ENCODE results near the gene XXYLT1. TPM values are rescaled to one million over a fixed set of nuclear protein-coding genes. Genes with fewer than 3 reads are reported as not detected.

The XXYLT1 gene
- total RNA-seq, 1 experiment from 2014 or later, result 25.5 TPM

DNA sequence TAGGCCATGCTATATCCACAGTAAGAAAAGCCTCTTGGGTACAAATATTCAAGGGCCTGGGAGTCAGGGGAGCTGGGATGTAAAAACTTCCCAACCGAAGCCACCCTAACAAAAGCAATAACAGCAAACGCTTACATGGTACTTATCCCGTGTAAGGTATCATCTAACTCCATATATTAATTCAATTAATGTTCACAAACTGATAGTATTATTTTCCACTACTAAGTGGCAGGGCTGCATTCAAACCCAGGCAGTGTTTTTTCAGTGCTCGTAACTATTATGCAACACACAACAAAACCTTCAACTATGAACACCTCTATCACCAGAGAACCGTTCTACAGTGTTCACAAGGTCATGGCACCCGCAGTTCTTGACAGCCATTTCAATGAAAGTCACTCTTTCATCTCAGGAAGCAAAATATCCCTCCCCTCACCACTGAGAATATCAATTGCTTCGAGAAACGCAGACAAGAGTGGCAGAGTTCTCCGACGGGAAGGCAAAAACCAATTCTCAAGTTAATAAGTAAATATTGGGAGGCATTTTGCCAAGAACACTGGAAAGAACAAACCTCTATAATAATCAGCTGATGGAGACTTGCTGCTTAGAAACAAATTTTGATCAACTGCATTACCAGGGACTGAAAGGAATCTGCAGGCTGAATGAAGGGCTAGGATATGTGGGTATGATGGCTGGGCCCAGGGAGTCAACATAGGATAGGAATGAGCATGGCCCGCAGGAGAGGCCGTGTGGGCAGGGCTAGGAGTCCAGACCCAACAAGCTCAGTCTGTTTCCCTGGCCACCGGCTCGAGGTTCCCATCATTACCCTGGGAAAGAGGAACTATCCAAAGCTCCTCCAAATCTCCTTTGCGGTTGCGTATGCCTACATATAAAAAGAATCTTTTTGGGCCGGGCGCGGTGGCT lies 72.3 kb downstream of the XXYLT1 start:
- peak overlapping the region; percentile 36 for H3K4me2 ChIP-seq (ENCODE audit: low read length)
- CTCF ChIA-PET, result interaction anchor here (1.1 kb wide), 1 partner anchor 72 kb away, joined by 3 read pairs; no protein-coding TSS in a partner anchor
- no peak for ATAC-seq
- peaks cover 30% of the 10 kb centered on the region for H3K4me1 ChIP-seq (ENCODE audit: insufficient read depth, low read length)
- no peak overlapping the region for H3K4me3 ChIP-seq (ENCODE audit: low read length)
- DNase-seq, result no peak
- H3K9me2 ChIP-seq (replicated peaks; ENCODE audit: low read length), result no peaks in the 10 kb centered on the region
- no TSS peak for BruUV-seq (replicated peaks)
- H3K27ac ChIP-seq (ENCODE audit: low read length), result peak overlapping the region; percentile 75
- H3K27me3 ChIP-seq (ENCODE audit: low read length), result no peaks in the 10 kb centered on the region
- H2AFZ ChIP-seq (ENCODE audit: low read length), result peak overlapping the region; percentile 46
- no peaks in the 10 kb centered on the region for H4K20me1 ChIP-seq (ENCODE audit: low read length)
- H3K79me2 ChIP-seq (ENCODE audit: low read length), result peaks cover 36% of the 10 kb centered on the region
- H3F3A ChIP-seq (ENCODE audit: low read length, unreplicated experiment), result peaks cover 8% of the 10 kb centered on the region
- 0 out of 2 replicates have a peak, but pooled peaks cover 3% of the 10 kb centered on the region for H3K36me3 ChIP-seq (ENCODE audit: low read depth, low read length)
- peak overlapping the region; percentile 14; the same call in 1 of the 2 replicates for H3K9ac ChIP-seq (ENCODE audit: low read length)
- TF ChIP-seq EZH2 (IDR thresholded peaks at IDR 0.05; ENCODE audit: low read length, unreplicated experiment), result no peak
- no peak for TF ChIP-seq CTCF (conservative IDR thresholded peaks at IDR 0.05; ENCODE audit: low read depth, low read length)
- TF ChIP-seq EZH2phosphoT487 (IDR thresholded peaks at IDR 0.05; ENCODE audit: borderline replicate concordance, low read length), result no peak
- no peaks in the 10 kb centered on the region for H3K9me3 ChIP-seq (ENCODE audit: low read length)
- intact Hi-C loops (cut with micrococcal nuclease), result loop anchor here (2.0 kb wide), 1 partner anchor 44 kb away; no protein-coding TSS in a partner anchor
- POLR2A ChIA-PET (ENCODE audit: unreplicated experiment), result no interaction called here

DNA sequence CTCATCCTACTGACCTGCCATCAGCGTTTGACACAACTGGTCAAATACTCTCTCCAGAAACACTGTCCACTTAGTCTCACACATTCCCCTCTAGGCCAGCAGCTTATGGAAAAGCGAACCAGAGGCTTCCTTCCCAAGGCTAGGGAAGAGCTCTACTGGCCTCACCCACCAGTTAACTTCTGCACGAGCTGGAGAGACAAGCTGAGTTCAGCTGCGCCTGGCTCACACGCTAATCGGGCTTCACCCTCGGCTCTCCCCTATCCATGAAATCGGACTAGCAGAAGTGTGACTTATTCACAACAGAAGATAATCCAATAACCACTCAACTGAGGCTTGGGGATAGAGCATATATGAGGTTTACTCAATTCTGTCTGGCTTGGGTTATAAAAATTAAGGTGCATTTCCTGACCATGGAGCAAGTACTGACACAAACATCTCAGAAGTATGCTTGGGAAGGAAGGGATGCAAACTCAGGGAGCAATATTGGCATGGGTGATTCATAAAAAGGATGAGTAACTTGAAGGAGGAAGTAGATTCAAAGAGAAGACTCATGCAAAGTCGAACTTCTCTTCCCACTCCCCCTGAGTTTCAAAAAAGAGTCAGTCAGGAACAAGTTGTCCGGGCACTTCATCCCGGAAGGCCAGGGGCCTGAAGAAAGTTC lies 73.1 kb downstream of the XXYLT1 start:
- Histone ChIP-seq H2AFZ (ENCODE audit: low read length) (peak overlapping the region; percentile 46), H3K4me1 (ENCODE audit: insufficient read depth, low read length) (peaks cover 30% of the 10 kb centered on the region), H3K27ac (ENCODE audit: low read length) (peak overlapping the region; percentile 75), H3K9ac (ENCODE audit: low read length) (peak overlapping the region; percentile 14; the same call in 1 of the 2 replicates), H3K4me3 (ENCODE audit: low read length) (0 out of 2 replicates have a peak overlapping the region, but pooled peaks have one; percentile 3), H3K79me2 (ENCODE audit: low read length) (peaks cover 41% of the 10 kb centered on the region), H4K20me1 (ENCODE audit: low read length) (no peaks in the 10 kb centered on the region), H3K9me3 (ENCODE audit: low read length) (no peaks in the 10 kb centered on the region), H3K9me2 (replicated peaks; ENCODE audit: low read length) (no peaks in the 10 kb centered on the region), H3K27me3 (ENCODE audit: low read length) (no peaks in the 10 kb centered on the region), H3K36me3 (ENCODE audit: low read depth, low read length) (0 out of 2 replicates have a peak, but pooled peaks cover 3% of the 10 kb centered on the region), H3F3A (ENCODE audit: low read length, unreplicated experiment) (peaks cover 8% of the 10 kb centered on the region), H3K4me2 (ENCODE audit: low read length) (peak overlapping the region; percentile 36)
- CTCF ChIA-PET, result interaction anchor here (1.1 kb wide), 1 partner anchor 72 kb away, joined by 3 read pairs; no protein-coding TSS in a partner anchor
- peak; percentile 88 for ATAC-seq
- POLR2A ChIA-PET (ENCODE audit: unreplicated experiment), result no interaction called here
- BruUV-seq (replicated peaks), result no TSS peak
- peak; percentile 90 for DNase-seq
- intact Hi-C loops (cut with micrococcal nuclease), result loop anchor here (2.0 kb wide), 1 partner anchor 43 kb away; no protein-coding TSS in a partner anchor
- TF ChIP-seq EZH2 (IDR thresholded peaks at IDR 0.05; ENCODE audit: low read length, unreplicated experiment) (no peak), CTCF (conservative IDR thresholded peaks at IDR 0.05; ENCODE audit: low read depth, low read length) (no peak), EZH2phosphoT487 (IDR thresholded peaks at IDR 0.05; ENCODE audit: borderline replicate concordance, low read length) (no peak)
